C4-2B (cell line): Measurements from ENCODE around the gene TCF12.

Source experiments
- H3K27ac ChIP-seq: fragments of 450-650 bp; 2 replicates; pipeline ENCODE4 v1.5.1; 2017
- CTCF ChIP-seq: fragments of 450-650 bp; conservative IDR thresholded peaks from 2 replicates; pipeline ENCODE4 v1.5.1; 2017; ENCODE audit warnings: mild to moderate bottlenecking
- ZFX ChIP-seq: fragments of 450-650 bp; IDR thresholded peaks from 2 replicates; pipeline ENCODE4 v1.6.1; 2017

Gene TCF12

GRCh38 chr15:57135800-57136199, 217.4 kb downstream of the TCF12 start:
- no peak overlapping the region for H3K27ac ChIP-seq
- TF ChIP-seq CTCF (no peak), ZFX (no peak)

- H3K27ac ChIP-seq: no peak overlapping the region
- TF ChIP-seq CTCF: peak; percentile 96
- TF ChIP-seq ZFX: no peak
These were observed 219.9 kb downstream of the TCF12 start for GRCh38 chr15:57138349-57138788.

- H3K27ac ChIP-seq: no peak overlapping the region
- TF ChIP-seq CTCF: no peak
- TF ChIP-seq ZFX: no peak
These were observed 225.2 kb downstream of the TCF12 start for GRCh38 chr15:57143511-57144078.

GRCh38 chr15:57144448-57144847, 226.0 kb downstream of the TCF12 start:
- no peak overlapping the region for H3K27ac ChIP-seq
- no peak for TF ChIP-seq ZFX

GRCh38 chr15:57146506-57147201, 228.2 kb downstream of the TCF12 start:
- H3K27ac ChIP-seq: no peak overlapping the region
- no peak for TF ChIP-seq ZFX
- TF ChIP-seq CTCF: peak; percentile 90

GRCh38 chr15:57147621-57148020, 229.2 kb downstream of the TCF12 start:
- no peak for TF ChIP-seq ZFX
- TF ChIP-seq CTCF: no peak

GRCh38 chr15:57148262-57148661, 229.8 kb downstream of the TCF12 start:
- TF ChIP-seq ZFX: no peak
- no peak for TF ChIP-seq CTCF
- H3K27ac ChIP-seq: no peak overlapping the region

More at GRCh38 chr15:57147621-57148020, 229.2 kb downstream of the TCF12 start:
- H3K27ac ChIP-seq: no peak overlapping the region

- no peak overlapping the region for H3K27ac ChIP-seq
- TF ChIP-seq CTCF (no peak), ZFX (no peak)
These were observed 230.8 kb downstream of the TCF12 start for GRCh38 chr15:57149196-57149595.
